ENCODE results near the gene LKAAEAR1. TPM values are rescaled to one million over a fixed set of nuclear protein-coding genes. Genes with fewer than 3 reads are reported as not detected.

Gene LKAAEAR1
- total RNA-seq, 5 donors from 2014 or later (not counting 1 experiment from before 2014, with no cell fraction given): 0.30 to 0.86 (median 0.35) TPM; not detected in 2

DNA sequence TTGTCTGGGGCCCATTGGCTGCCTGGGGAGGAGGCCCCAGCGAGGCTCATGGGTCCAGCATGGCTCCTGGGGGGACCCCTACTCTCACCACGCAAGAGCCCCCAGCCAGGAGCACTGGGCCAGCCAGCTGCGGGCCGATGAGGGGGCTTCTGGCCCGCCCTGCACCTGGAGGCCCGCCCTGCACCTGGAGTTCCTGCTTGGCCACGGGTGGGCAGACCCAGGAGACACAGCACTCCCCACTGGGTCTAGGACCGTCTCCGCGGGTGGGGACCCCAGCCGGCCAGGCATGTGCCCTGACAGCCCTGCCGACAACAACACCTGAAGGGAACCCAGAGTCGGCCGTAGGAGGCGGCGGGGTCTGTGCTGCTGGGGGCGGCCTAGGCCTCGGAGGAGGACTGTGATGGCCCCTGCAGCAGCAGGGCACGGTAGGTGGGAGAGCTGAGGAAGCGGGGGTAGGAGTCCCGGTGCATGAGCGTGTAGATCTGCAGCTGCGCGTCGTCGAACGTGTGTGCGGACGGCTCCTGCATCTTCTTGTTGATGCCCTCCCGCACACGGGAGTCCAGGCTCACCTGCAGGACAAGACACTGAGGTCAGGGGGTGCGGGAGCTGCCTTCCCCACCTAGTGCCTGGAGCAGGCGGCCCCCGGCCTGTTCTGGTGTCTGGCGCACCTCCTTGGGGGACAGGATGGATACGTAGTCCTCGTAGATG lies 10.6 kb downstream of the LKAAEAR1 start:
- no peaks in the 10 kb centered on the region for H3K27me3 ChIP-seq (replicated peaks in 1 of 2; ENCODE audit: control insufficient read depth in 2 of 2, extremely low read depth in 1 of 2, insufficient read depth in 2 of 2, low read length in 1 of 2)
- peaks cover 3% of the 10 kb centered on the region for H3K36me3 Mint-ChIP-seq
- no peaks in the 10 kb centered on the region for H3K9me3 ChIP-seq
- H3K27me3 Mint-ChIP-seq: no peaks in the 10 kb centered on the region
- H3K9me3 Mint-ChIP-seq: no peaks in the 10 kb centered on the region
- ATAC-seq (replicated peaks in 1 of 4): no peak
- no peak overlapping the region for H3K4me3 Mint-ChIP-seq
- 96% methylated on average over 32 of the region's 37 CpGs for WGBS (ENCODE audit: insufficient coverage)
- peaks cover 13 to 34% (median 18%) of the 10 kb centered on the region in 3 donors for H3K4me1 Mint-ChIP-seq
- no peak for DNase-seq
- ChIA-PET POLR2A (no interaction called here), CTCF (no interaction called here)
- peaks cover 8 to 56% of the 10 kb centered on the region in 2 experiments for H3K4me1 ChIP-seq (ENCODE audit: control insufficient read depth in 1 of 2, extremely low read depth in 1 of 2, insufficient read depth in 2 of 2, low read length in 2 of 2)
- H3K4me3 ChIP-seq (ENCODE audit: control insufficient read depth in 1 of 2, extremely low read depth in 1 of 2, low read length in 1 of 2): no peak overlapping the region
- H3K27ac Mint-ChIP-seq: no peak overlapping the region
- H3K27ac ChIP-seq (ENCODE audit: low read length): no peak overlapping the region
- H3K36me3 ChIP-seq (ENCODE audit: control insufficient read depth in 2 of 2, extremely low read depth in 1 of 2, insufficient read depth in 1 of 2, low read length in 1 of 2): peaks cover 9 to 42% of the 10 kb centered on the region in 2 donors

DNA sequence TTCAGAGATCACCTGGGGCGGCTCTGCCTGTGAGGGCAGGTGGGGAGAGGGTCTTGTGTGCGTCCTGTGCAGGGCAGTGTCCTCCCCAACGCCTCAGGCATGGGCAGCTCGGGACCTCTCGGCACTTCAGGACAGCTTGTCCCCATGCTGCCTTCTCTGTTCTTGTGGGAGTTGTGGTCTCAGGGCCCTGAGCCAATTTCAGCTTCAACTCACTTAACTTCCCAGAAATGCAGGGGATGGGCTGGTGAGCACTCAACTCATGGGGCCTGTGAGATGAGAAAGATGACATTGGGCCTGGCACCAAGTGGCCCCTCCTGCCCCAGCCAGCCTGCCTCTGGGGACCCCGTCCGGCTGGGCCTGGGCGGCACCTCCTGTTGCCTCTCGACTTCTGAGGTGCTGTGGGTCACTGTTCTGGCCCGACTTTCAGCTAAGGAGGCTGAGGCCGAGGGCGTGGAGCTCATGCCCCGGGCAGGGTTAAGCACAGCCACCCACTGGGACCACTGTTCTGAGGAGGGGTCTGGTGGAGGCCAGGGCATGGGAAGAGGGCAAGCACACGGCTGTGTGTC lies 11.6 kb downstream of the LKAAEAR1 start:
- ATAC-seq (replicated peaks in 1 of 4): no peak
- peaks cover 9 to 42% of the 10 kb centered on the region in 2 donors for H3K36me3 ChIP-seq (ENCODE audit: control insufficient read depth in 2 of 2, extremely low read depth in 1 of 2, insufficient read depth in 1 of 2, low read length in 1 of 2)
- H3K4me3 ChIP-seq (ENCODE audit: control insufficient read depth in 1 of 2, extremely low read depth in 1 of 2, low read length in 1 of 2): no peak overlapping the region
- no peak for DNase-seq
- peaks cover 8 to 56% of the 10 kb centered on the region in 2 experiments for H3K4me1 ChIP-seq (ENCODE audit: control insufficient read depth in 1 of 2, extremely low read depth in 1 of 2, insufficient read depth in 2 of 2, low read length in 2 of 2)
- Mint-ChIP-seq H3K4me3 (no peak overlapping the region), H3K36me3 (peaks cover 3% of the 10 kb centered on the region), H3K27ac (no peak overlapping the region), H3K9me3 (no peaks in the 10 kb centered on the region), H3K4me1 (peaks cover 9 to 36% (median 13%) of the 10 kb centered on the region in 3 donors), H3K27me3 (no peaks in the 10 kb centered on the region)
- H3K9me3 ChIP-seq: no peaks in the 10 kb centered on the region
- ChIA-PET POLR2A (no interaction called here), CTCF (no interaction called here)
- H3K27ac ChIP-seq (ENCODE audit: low read length): no peak overlapping the region
- 89% methylated on average over 8 of the region's 14 CpGs for WGBS (ENCODE audit: insufficient coverage)
- H3K27me3 ChIP-seq (replicated peaks in 1 of 2; ENCODE audit: control insufficient read depth in 2 of 2, extremely low read depth in 1 of 2, insufficient read depth in 2 of 2, low read length in 1 of 2): no peaks in the 10 kb centered on the region

DNA sequence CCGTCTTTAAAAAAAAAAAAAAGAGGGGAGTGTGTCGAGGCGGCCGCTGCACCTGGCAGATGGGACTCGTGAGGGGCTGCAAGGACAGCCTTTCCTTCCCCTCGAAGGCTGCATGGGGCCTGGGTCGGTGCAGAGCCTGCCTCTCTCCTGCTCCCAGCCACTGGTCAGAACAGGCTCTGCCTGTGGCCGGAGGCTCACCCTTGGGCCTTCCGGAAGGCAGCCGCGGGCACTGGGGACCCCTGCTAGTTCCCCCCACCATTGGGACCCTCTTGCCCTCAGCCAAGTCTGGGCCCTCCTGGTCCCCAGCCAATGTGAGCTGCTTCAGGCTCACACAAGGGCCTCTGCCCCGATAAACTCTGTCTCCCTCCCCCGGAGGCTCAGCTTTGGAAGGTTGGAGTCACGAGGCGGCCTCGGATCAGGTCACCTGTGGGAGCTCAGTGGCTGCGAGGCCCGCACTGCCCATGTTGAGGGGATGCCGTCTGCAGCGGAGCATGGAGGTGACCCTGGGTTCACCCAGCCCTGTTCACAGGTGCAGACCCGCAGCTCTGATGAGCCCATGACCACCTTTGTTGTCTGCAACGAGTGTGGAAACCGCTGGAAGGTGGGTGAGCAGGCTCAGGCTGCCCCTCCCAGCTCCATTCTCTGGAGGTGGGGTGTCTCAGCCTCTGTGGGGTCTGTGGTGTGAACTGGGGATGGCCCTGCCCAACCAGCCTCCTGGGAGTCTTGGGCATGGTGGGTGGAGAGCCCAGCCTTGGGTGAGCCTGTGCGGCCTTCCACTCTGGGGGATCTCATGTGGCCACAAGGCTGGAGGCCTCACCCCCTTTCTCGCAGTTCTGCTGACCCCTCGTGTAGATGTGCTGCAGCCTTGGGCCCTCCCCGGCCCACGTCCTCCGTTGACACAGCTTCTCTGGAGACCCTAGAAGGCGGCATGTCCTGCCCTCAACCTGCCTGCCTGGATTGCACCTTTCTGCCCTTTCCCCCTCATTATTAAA lies 12.6 kb downstream of the LKAAEAR1 start:
- ATAC-seq (replicated peaks in 1 of 4) (no peak), DNase-seq (no peak)
- Mint-ChIP-seq H3K27me3 (no peaks in the 10 kb centered on the region), H3K4me3 (no peak overlapping the region), H3K4me1 (peaks cover 14 to 39% (median 17%) of the 10 kb centered on the region in 3 donors), H3K9me3 (no peaks in the 10 kb centered on the region), H3K27ac (peak overlapping the region in 1 of 2 donors; percentile 66), H3K36me3 (peaks cover 3% of the 10 kb centered on the region)
- no peaks in the 10 kb centered on the region for H3K9me3 ChIP-seq
- peaks cover 9 to 41% of the 10 kb centered on the region in 2 donors for H3K36me3 ChIP-seq (ENCODE audit: control insufficient read depth in 2 of 2, extremely low read depth in 1 of 2, insufficient read depth in 1 of 2, low read length in 1 of 2)
- no peak overlapping the region for H3K27ac ChIP-seq (ENCODE audit: low read length)
- H3K4me1 ChIP-seq (ENCODE audit: control insufficient read depth in 1 of 2, extremely low read depth in 1 of 2, insufficient read depth in 2 of 2, low read length in 2 of 2): peaks cover 3 to 56% of the 10 kb centered on the region in 2 experiments
- POLR2A ChIA-PET: no interaction called here
- CTCF ChIA-PET: interaction anchor here in 1 of 2 donors (0.5 kb wide), 1 partner anchor 551 kb away, joined by 3 read pairs; no protein-coding TSS in a partner anchor
- WGBS (ENCODE audit: insufficient coverage): 85% methylated on average over 19 of the region's 30 CpGs
- no peaks in the 10 kb centered on the region for H3K27me3 ChIP-seq (replicated peaks in 1 of 2; ENCODE audit: control insufficient read depth in 2 of 2, extremely low read depth in 1 of 2, insufficient read depth in 2 of 2, low read length in 1 of 2)
- no peak overlapping the region for H3K4me3 ChIP-seq (ENCODE audit: control insufficient read depth in 1 of 2, extremely low read depth in 1 of 2, low read length in 1 of 2)

DNA sequence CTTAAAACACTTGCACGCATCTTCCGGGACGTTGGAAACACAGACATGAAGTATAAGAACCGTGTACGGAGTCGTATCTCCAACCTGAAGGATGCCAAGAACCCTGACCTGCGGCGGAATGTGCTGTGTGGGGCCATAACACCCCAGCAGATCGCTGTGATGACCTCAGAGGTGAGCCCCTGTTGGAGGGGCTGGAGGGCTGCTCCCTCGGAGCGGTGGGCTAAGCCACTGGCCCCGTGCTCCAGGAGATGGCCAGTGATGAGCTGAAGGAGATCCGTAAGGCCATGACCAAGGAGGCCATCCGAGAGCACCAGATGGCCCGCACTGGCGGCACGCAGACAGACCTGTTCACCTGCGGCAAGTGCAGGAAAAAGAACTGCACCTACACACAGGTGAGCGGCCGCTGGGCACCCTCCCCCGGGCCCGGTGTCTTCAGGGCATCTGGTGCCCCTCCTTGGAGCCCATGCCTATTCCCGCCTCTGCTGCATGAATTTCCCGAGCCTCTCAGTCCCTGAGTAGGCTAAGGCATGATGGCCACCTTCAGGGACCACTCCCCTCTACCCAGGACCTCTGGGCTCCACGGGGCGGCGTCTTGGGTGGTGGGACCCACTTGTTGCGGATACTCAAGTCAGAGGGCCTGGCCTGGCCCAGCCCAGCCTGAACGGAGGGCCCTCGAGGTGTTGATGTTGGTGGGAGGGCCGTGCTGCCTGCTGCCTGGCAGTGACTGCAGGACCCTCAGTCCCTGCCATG lies 13.8 kb downstream of the LKAAEAR1 start:
- peaks cover 9 to 32% of the 10 kb centered on the region in 2 donors for H3K36me3 ChIP-seq (ENCODE audit: control insufficient read depth in 2 of 2, extremely low read depth in 1 of 2, insufficient read depth in 1 of 2, low read length in 1 of 2)
- H3K4me1 ChIP-seq (ENCODE audit: control insufficient read depth in 1 of 2, extremely low read depth in 1 of 2, insufficient read depth in 2 of 2, low read length in 2 of 2): peaks cover 10 to 60% of the 10 kb centered on the region in 2 experiments
- H3K27ac ChIP-seq (ENCODE audit: low read length): no peak overlapping the region
- Mint-ChIP-seq H3K27me3 (no peaks in the 10 kb centered on the region), H3K27ac (peak overlapping the region in 1 of 2 donors; percentile 19), H3K9me3 (no peaks in the 10 kb centered on the region), H3K36me3 (peaks cover 2% of the 10 kb centered on the region), H3K4me3 (no peak overlapping the region), H3K4me1 (peaks cover 21 to 46% (median 25%) of the 10 kb centered on the region in 3 donors)
- 89% methylated on average over 24 of the region's 31 CpGs for WGBS (ENCODE audit: insufficient coverage)
- no peaks in the 10 kb centered on the region for H3K9me3 ChIP-seq
- no peaks in the 10 kb centered on the region for H3K27me3 ChIP-seq (replicated peaks in 1 of 2; ENCODE audit: control insufficient read depth in 2 of 2, extremely low read depth in 1 of 2, insufficient read depth in 2 of 2, low read length in 1 of 2)
- DNase-seq (no peak), ATAC-seq (replicated peaks in 1 of 4) (no peak)
- CTCF ChIA-PET: no interaction called here
- POLR2A ChIA-PET: no interaction called here
- H3K4me3 ChIP-seq (ENCODE audit: control insufficient read depth in 1 of 2, extremely low read depth in 1 of 2, low read length in 1 of 2): no peak overlapping the region

DNA sequence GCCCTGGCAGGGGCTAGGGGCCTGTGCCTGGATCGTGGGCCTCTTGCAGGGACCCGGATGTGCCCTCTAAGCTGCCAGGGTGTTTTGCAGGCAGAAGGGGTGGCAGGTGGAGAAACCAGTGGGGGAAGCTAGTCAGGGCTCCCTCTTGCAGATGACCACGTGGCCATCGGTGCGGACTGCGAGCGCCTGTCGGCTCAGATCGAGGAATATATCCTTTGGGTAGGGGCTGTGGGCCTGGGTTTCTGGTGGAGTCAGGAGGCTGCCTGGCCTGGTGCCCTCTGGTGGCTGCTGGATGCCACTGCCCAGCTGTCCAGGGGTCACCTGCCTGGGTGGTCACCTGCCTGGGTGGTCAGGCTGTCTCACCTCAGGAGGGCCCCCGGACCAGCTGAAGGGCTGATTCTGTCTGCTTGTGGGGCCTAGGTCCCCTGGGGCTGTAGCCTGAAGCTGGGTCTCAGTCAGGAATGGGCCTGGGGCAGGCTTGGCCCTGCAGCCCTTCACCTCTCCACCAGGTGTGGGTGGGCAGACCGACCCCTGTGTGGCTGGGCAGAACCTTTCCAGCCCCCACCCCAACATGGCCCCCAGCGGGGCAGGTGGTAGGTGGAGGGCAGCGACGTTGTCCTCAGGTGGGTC lies 14.5 kb downstream of the LKAAEAR1 start:
- Histone ChIP-seq H3K4me3 (ENCODE audit: control insufficient read depth in 1 of 2, extremely low read depth in 1 of 2, low read length in 1 of 2) (no peak overlapping the region), H3K4me1 (ENCODE audit: control insufficient read depth in 1 of 2, extremely low read depth in 1 of 2, insufficient read depth in 2 of 2, low read length in 2 of 2) (peaks cover 11 to 67% of the 10 kb centered on the region in 2 experiments), H3K27me3 (replicated peaks in 1 of 2; ENCODE audit: control insufficient read depth in 2 of 2, extremely low read depth in 1 of 2, insufficient read depth in 2 of 2, low read length in 1 of 2) (no peaks in the 10 kb centered on the region), H3K36me3 (ENCODE audit: control insufficient read depth in 2 of 2, extremely low read depth in 1 of 2, insufficient read depth in 1 of 2, low read length in 1 of 2) (peaks cover 9 to 27% of the 10 kb centered on the region in 2 donors), H3K27ac (ENCODE audit: low read length) (no peak overlapping the region), H3K9me3 (no peaks in the 10 kb centered on the region)
- peaks cover 27 to 51% (median 31%) of the 10 kb centered on the region in 3 donors for H3K4me1 Mint-ChIP-seq
- no peak overlapping the region for H3K27ac Mint-ChIP-seq
- DNase-seq (peak in 1 of 35 experiments; percentile 34), ATAC-seq (replicated peaks in 1 of 4) (no peak)
- H3K9me3 Mint-ChIP-seq: no peaks in the 10 kb centered on the region
- WGBS (ENCODE audit: insufficient coverage): 62% methylated on average over 12 of the region's 14 CpGs
- no peaks in the 10 kb centered on the region for H3K36me3 Mint-ChIP-seq
- ChIA-PET POLR2A (no interaction called here), CTCF (no interaction called here)
- H3K4me3 Mint-ChIP-seq: no peak overlapping the region
- H3K27me3 Mint-ChIP-seq: no peaks in the 10 kb centered on the region
